Stimulated activated effector memory CD8-positive, alpha-beta T cell treated with anti-CD3 and anti-CD28 coated beads, Interleukin-12 subunit alpha, Interleukin-12 subunit beta, amount 100 ng/mL, for 72 hours (primary cell): ENCODE data around the gene NEK7.
A peak's percentile ranks its signal among the peaks of the same experiment; 100 is the strongest.

ENCODE experiments used
- ATAC-seq: fragments of 150-1000 bp; cut with Tn5 transposase; 2 replicates; pipeline ENCODE4 v1.10.0; 2021
- DNase-seq, 2 donors: peaks; one replicate each; pipeline ENCODE4 v3.0.0; 2021 to 2022; ENCODE audit warnings: low spot score in 2 of 2
- H3K27ac Mint-ChIP-seq: one replicate; pipeline ENCODE4 v1.8.0; 2022; ENCODE audit warnings: mild to moderate bottlenecking, mixed read lengths
- H3K36me3 Mint-ChIP-seq: one replicate; pipeline ENCODE4 v1.8.0; 2022; ENCODE audit warnings: mild to moderate bottlenecking, mixed read lengths
- H3K4me1 Mint-ChIP-seq: one replicate; pipeline ENCODE4 v1.8.0; 2022; ENCODE audit warnings: mixed read lengths
- H3K4me3 Mint-ChIP-seq: one replicate; pipeline ENCODE4 v1.8.0; 2022; ENCODE audit warnings: mild to moderate bottlenecking, mixed read lengths
- H3K9me3 Mint-ChIP-seq: one replicate; pipeline ENCODE4 v1.8.0; 2022; ENCODE audit warnings: mixed read lengths

NEK7 gene

GRCh38 chr1:198363625-198364151 lies 206.9 kb downstream of the NEK7 start:
- Mint-ChIP-seq H3K9me3 (peaks cover 4% of the 10 kb centered on the region), H3K4me3 (no peak overlapping the region), H3K4me1 (peaks cover 6% of the 10 kb centered on the region), H3K36me3 (no peaks in the 10 kb centered on the region), H3K27ac (no peak overlapping the region)
- ATAC-seq (peak; percentile 99), DNase-seq (no peak)

GRCh38 chr1:198364471-198364870 lies 207.7 kb downstream of the NEK7 start:
- Mint-ChIP-seq H3K4me1 (peaks cover 6% of the 10 kb centered on the region), H3K27ac (no peak overlapping the region), H3K36me3 (no peaks in the 10 kb centered on the region), H3K9me3 (peaks cover 6% of the 10 kb centered on the region), H3K4me3 (no peak overlapping the region)
- no peak for ATAC-seq
- no peak for DNase-seq

- Mint-ChIP-seq H3K27ac (no peak overlapping the region), H3K36me3 (no peaks in the 10 kb centered on the region), H3K9me3 (peaks cover 7% of the 10 kb centered on the region), H3K4me1 (peaks cover 6% of the 10 kb centered on the region), H3K4me3 (no peak overlapping the region)
- peak; percentile 59 for ATAC-seq
- DNase-seq: no peak
Measured at GRCh38 chr1:198367296-198367695, 210.5 kb downstream of the NEK7 start.

- H3K36me3 Mint-ChIP-seq: no peaks in the 10 kb centered on the region
- H3K4me1 Mint-ChIP-seq: peaks cover 6% of the 10 kb centered on the region
- H3K9me3 Mint-ChIP-seq: peaks cover 7% of the 10 kb centered on the region
- H3K27ac Mint-ChIP-seq: no peak overlapping the region
- H3K4me3 Mint-ChIP-seq: no peak overlapping the region
- ATAC-seq (no peak), DNase-seq (no peak)
Measured at GRCh38 chr1:198370996-198371395, 214.2 kb downstream of the NEK7 start.
